GM23338 (cell line): ENCODE data around the gene RTN4RL1. TPM values are rescaled to one million over a fixed set of nuclear protein-coding genes. Genes with fewer than 3 reads are reported as not detected.
A peak's percentile ranks its signal among the peaks of the same experiment; 100 is the strongest.

Source experiments
- ATAC-seq: fragments of 200-7000 bp; cut with Tn5 transposase; 3 replicates; pipeline ENCODE4 v1.9.1; 2020
- DNase-seq: peaks from one replicate; pipeline ENCODE4 v3.0.0-alpha.2; 2015; ENCODE audit warnings: low spot score
- H2AFZ ChIP-seq: fragments of 200-600 bp; sonication (generic); 2 replicates; pipeline ENCODE4 v1.8.0; 2016; ENCODE audit warnings: antibody characterized with exemption, mild to moderate bottlenecking, moderate library complexity
- H3F3A ChIP-seq: fragments of 200-600 bp; sonication (generic); replicated peaks from 2 replicates; pipeline ENCODE4 v1.8.0; 2017; ENCODE audit warnings: antibody characterized with exemption, mixed run types, low read depth
- H3K27ac ChIP-seq: fragments of 200-600 bp; sonication (generic); 2 replicates; pipeline ENCODE4 v1.6.1; 2016; ENCODE audit warnings: low read depth
- H3K27me3 ChIP-seq: fragments of 200-600 bp; sonication (generic); 2 replicates; pipeline ENCODE4 v1.8.0; 2016; ENCODE audit warnings: mild to moderate bottlenecking, mixed run types, moderate library complexity; ENCODE audit not compliant: insufficient read depth
- H3K36me3 ChIP-seq: fragments of 200-600 bp; sonication (generic); 2 replicates; pipeline ENCODE4 v1.8.0; 2016; ENCODE audit warnings: mild to moderate bottlenecking; ENCODE audit not compliant: insufficient read depth
- H3K4me1 ChIP-seq: fragments of 200-600 bp; sonication (generic); 2 replicates; pipeline ENCODE4 v1.8.0; 2016; ENCODE audit warnings: mild to moderate bottlenecking, moderate library complexity; ENCODE audit not compliant: insufficient read depth
- H3K4me2 ChIP-seq: fragments of 200-600 bp; sonication (generic); 2 replicates; pipeline ENCODE4 v1.7.1; 2017; ENCODE audit warnings: mixed run types
- H3K4me3 ChIP-seq: fragments of 200-600 bp; sonication (generic); 2 replicates; pipeline ENCODE4 v1.6.1; 2016; ENCODE audit warnings: mixed run types
- H3K79me2 ChIP-seq: fragments of 200-600 bp; sonication (generic); replicated peaks from 2 replicates; pipeline ENCODE4 v1.8.0; 2017; ENCODE audit warnings: mild to moderate bottlenecking; ENCODE audit not compliant: insufficient read depth
- H3K9me2 ChIP-seq: fragments of 200-600 bp; sonication (generic); 2 replicates; pipeline ENCODE4 v1.8.0; 2017; ENCODE audit not compliant: insufficient read depth
- H4K20me1 ChIP-seq: fragments of 200-600 bp; sonication (generic); replicated peaks from 2 replicates; pipeline ENCODE4 v1.8.0; 2017; ENCODE audit warnings: mild to moderate bottlenecking; ENCODE audit not compliant: insufficient read depth
- H3K27ac Mint-ChIP-seq: 2 replicates; pipeline ENCODE4 v1.8.0; 2020; ENCODE audit warnings: inconsistent platforms, mild to moderate bottlenecking, moderate library complexity, mixed read lengths
- H3K27me3 Mint-ChIP-seq: 3 replicates; pipeline ENCODE4 v1.8.0; 2022; ENCODE audit warnings: low read depth, mild to moderate bottlenecking, moderate library complexity, mixed read lengths, inconsistent platforms; ENCODE audit not compliant: insufficient read depth, poor library complexity
- H3K36me3 Mint-ChIP-seq: 3 replicates; pipeline ENCODE4 v1.8.0; 2021; ENCODE audit warnings: low read depth, mild to moderate bottlenecking, inconsistent platforms, moderate library complexity, mixed read lengths
- H3K4me1 Mint-ChIP-seq: 3 replicates; pipeline ENCODE4 v1.8.0; 2020; ENCODE audit warnings: mild to moderate bottlenecking, inconsistent platforms, mixed read lengths
- H3K4me3 Mint-ChIP-seq: 3 replicates; pipeline ENCODE4 v1.8.0; 2021; ENCODE audit warnings: moderate library complexity, mild to moderate bottlenecking, inconsistent platforms, mixed read lengths
- H3K9me3 Mint-ChIP-seq: 3 replicates; pipeline ENCODE4 v1.8.0; 2020; ENCODE audit warnings: moderate library complexity, mild to moderate bottlenecking, inconsistent platforms, mixed read lengths
- CREB1 ChIP-seq: fragments of 250-450 bp; sonication (Bioruptor Pico); IDR thresholded peaks from 2 replicates; pipeline ENCODE4 v1.5.0; 2020; ENCODE audit warnings: low read depth, mild to moderate bottlenecking, moderate library complexity
- EZH2 ChIP-seq: fragments of 200-600 bp; sonication (generic); IDR thresholded peaks from one replicate; pipeline ENCODE4 v1.8.0; 2017; ENCODE audit warnings: antibody characterized with exemption, mild to moderate bottlenecking, low read depth; ENCODE audit not compliant: unreplicated experiment
- POLR2AphosphoS5 ChIP-seq: IDR thresholded peaks from 2 replicates; pipeline ENCODE4 v1.6.1; 2016; ENCODE audit warnings: antibody characterized with exemption, low read depth
- ZNF114 ChIP-seq: fragments of 250-450 bp; sonication (Bioruptor Pico); IDR thresholded peaks from 2 replicates; pipeline ENCODE4 v1.5.0; 2020; ENCODE audit warnings: mild to moderate bottlenecking, moderate library complexity
- polyA plus RNA-seq: library from polyadenylated mRNA; unstranded; fragments of >200 nt; fragmentation: Nextera tagmentation; extraction: Ambion mirVana; gene quantifications from 2 replicates; pipeline ENCODE4 v1.2.1, GENCODE V29; 2016
- total RNA-seq: library from RNA; depleted of rRNA; stranded (reverse); fragments of >200 nt; shearing (Covaris generic); gene quantifications from 2 replicates; pipeline ENCODE4 v1.2.3, GENCODE V29; 2014
- TF ChIP-seq, protein P1 (sequence below), 2 experiments: fragments of 200-600 bp in 1 of 2; sonication (generic) in 1 of 2; conservative IDR thresholded peaks; 2 replicates each; pipeline versions ENCODE4 v1.5.1 to v1.6.1; 2016 to 2017; ENCODE audit warnings: antibody characterized with exemption in 2 of 2, low read depth in 2 of 2, mild to moderate bottlenecking in 2 of 2, moderate library complexity in 1 of 2

RTN4RL1 gene
- total and polyA plus RNA-seq, 2 experiments from 2014 or later, result 0.17 TPM; not detected in 1

DNA sequence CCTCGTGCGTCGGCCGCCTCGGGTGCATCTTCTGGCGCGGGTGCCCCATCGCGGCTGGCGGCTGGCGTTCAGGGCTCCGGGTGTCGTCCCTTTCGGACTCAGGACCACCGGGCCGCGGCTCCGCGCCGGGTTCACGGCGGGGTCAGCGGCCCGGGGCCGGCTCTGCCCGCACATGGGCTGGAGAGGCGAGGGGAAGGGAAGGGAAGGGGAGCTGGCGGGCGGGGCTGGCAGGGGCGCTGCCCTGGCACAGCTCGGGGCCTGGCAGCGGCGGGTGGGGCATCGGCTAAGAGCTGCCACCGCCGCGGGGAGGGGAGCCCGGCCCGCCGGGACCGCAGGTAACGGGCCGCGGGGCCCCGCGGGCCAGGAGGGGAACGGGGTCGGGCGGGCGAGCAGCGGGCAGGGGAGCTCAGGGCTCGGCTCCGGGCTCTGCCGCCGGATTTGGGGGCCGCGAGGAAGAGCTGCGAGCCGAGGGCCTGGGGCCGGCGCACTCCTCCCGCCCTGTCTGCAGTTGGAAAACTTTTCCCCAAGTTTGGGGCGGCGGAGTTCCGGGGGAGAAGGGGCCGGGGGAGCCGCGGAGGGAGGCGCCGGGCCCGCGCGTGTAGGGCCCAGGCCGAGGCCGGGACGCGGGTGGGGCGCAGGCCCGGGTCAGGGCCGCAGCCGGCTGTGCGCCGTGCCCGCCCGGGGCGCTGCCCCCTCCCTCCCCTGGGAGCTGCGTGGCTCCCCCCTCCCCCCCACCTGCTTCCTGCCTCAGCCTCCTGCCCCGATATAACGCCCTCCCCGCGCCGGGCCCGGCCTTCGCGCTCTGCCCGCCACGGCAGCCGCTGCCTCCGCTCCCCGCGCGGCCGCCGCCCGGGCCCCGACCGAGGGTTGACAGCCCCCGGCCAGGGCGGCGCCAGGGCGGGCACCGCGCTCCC, 30.4 kb upstream of the RTN4RL1 start:
- peaks cover 96% of the 10 kb centered on the region for H3K27me3 ChIP-seq
- no peaks in the 10 kb centered on the region; the same call in 1 of the 2 replicates for H4K20me1 ChIP-seq
- peaks cover 12% of the 10 kb centered on the region for H3K4me1 ChIP-seq
- peak overlapping the region; percentile 59 for H3K4me3 ChIP-seq
- H3K27ac Mint-ChIP-seq, result no peak overlapping the region
- peak overlapping the region; percentile 81 for H3K4me2 ChIP-seq
- peaks cover 72% of the 10 kb centered on the region for H3K27me3 Mint-ChIP-seq
- H3K36me3 Mint-ChIP-seq, result peaks cover under 1% of the 10 kb centered on the region; the same call in 2 of the 3 replicates
- no peak overlapping the region; the same call in 2 of the 3 replicates for H3K4me3 Mint-ChIP-seq
- ATAC-seq (no peak), DNase-seq (no peak)
- H3K36me3 ChIP-seq, result no peaks in the 10 kb centered on the region
- no peak for TF ChIP-seq POLR2AphosphoS5
- TF ChIP-seq EZH2, result peak; percentile 53
- no peak overlapping the region for H3K27ac ChIP-seq
- H3K79me2 ChIP-seq, result no peaks in the 10 kb centered on the region
- no peak overlapping the region for H2AFZ ChIP-seq
- peaks cover 4% of the 10 kb centered on the region; the same call in 2 of the 3 replicates for H3K4me1 Mint-ChIP-seq
- H3K9me3 Mint-ChIP-seq, result no peaks in the 10 kb centered on the region; the same call in 2 of the 3 replicates
- no peaks in the 10 kb centered on the region for H3K9me2 ChIP-seq
- peaks cover 12% of the 10 kb centered on the region; the same call in 1 of the 2 replicates for H3F3A ChIP-seq

DNA sequence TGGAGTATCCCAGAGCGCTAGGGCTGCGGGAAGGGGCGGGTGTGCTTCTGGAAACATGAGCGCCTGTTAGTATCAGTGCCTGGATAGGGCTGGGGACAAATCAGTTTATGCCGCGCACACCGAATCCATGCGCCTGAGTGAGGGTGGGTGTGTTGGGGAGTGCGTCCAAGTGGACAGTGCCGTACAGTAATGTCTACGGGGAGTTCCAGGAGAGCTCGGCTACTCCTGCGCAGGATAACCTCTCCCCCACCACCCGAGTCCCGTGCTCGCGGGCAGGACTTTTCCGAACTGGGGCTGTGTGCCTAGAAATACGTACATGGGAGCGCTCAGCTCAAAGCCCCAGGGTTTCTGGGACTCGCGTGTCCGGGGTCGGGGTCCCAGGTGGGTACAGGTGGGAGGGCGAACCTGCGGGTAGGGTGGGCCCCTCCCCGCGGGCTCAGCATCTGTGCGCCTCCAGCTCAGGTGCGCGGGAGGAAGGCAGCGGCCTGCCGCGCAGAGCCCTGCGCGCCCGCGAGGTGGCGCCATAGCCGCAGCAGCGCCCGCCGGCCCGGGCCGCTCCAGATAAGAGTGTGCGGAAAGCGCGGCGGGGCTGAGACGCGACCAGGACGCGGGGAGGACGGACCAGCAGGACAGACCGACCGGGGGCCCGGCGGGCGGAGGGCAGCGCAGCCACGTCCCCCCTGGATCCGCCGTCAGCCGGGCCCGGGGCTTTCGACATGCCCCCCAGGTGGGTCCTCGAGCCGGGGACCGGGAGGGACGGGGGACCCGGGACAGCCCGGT, 29.6 kb upstream of the RTN4RL1 start, which contains the start of gene HIC1:
Gene HIC1, plus strand, starts transcription at position 592 of the 780 bp plus-strand sequence. CDS start 1,588 bp downstream, outside the sequence.
- Histone ChIP-seq H3K27me3 (peaks cover 93% of the 10 kb centered on the region), H3K79me2 (no peaks in the 10 kb centered on the region), H3K9me2 (no peaks in the 10 kb centered on the region), H3K36me3 (no peaks in the 10 kb centered on the region), H3K4me3 (peak within 1 kb of the TSS; percentile 59), H3K4me1 (peaks cover 10% of the 10 kb centered on the region), H3F3A (peaks cover 9% of the 10 kb centered on the region; the same call in 1 of the 2 replicates), H2AFZ (no peak within 1 kb of the TSS), H4K20me1 (no peaks in the 10 kb centered on the region; the same call in 1 of the 2 replicates), H3K27ac (no peak within 1 kb of the TSS), H3K4me2 (peak within 1 kb of the TSS; percentile 81)
- TF ChIP-seq EZH2 (peak; percentile 52), ZNF114 (CRISPR knock-in tag) (no peak), CREB1 (0 out of 2 replicates have a peak, but pooled peaks have one; percentile 4)
- TF ChIP-seq, protein P1, sequence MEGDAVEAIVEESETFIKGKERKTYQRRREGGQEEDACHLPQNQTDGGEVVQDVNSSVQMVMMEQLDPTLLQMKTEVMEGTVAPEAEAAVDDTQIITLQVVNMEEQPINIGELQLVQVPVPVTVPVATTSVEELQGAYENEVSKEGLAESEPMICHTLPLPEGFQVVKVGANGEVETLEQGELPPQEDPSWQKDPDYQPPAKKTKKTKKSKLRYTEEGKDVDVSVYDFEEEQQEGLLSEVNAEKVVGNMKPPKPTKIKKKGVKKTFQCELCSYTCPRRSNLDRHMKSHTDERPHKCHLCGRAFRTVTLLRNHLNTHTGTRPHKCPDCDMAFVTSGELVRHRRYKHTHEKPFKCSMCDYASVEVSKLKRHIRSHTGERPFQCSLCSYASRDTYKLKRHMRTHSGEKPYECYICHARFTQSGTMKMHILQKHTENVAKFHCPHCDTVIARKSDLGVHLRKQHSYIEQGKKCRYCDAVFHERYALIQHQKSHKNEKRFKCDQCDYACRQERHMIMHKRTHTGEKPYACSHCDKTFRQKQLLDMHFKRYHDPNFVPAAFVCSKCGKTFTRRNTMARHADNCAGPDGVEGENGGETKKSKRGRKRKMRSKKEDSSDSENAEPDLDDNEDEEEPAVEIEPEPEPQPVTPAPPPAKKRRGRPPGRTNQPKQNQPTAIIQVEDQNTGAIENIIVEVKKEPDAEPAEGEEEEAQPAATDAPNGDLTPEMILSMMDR (conservative IDR thresholded peaks at IDR 0.05; ENCODE audit: low read depth in 2 of 2), result peak; percentile 55 to 85
- H3K36me3 Mint-ChIP-seq, result no peaks in the 10 kb centered on the region
- H3K4me1 Mint-ChIP-seq, result peaks cover 3% of the 10 kb centered on the region; the same call in 2 of the 3 replicates
- peak; percentile 39 for ATAC-seq
- H3K9me3 Mint-ChIP-seq, result no peaks in the 10 kb centered on the region; the same call in 2 of the 3 replicates
- H3K27me3 Mint-ChIP-seq, result peaks cover 64% of the 10 kb centered on the region
- H3K27ac Mint-ChIP-seq, result no peak within 1 kb of the TSS
- peak within 1 kb of the TSS; percentile 57 for H3K4me3 Mint-ChIP-seq
- DNase-seq, result peak; percentile 82
